GM20000 (cell line): Measurements from ENCODE around the gene PLA1A.

ENCODE experiments used
- DNase-seq: peaks from one replicate; pipeline ENCODE4 v3.0.0; 2012; ENCODE audit warnings: low spot score
- TF ChIP-seq, protein P1 (sequence below): IDR thresholded peaks from 2 replicates; pipeline ENCODE4 v1.5.1; 2012; ENCODE audit warnings: mild to moderate bottlenecking, control low read depth; ENCODE audit errors: extremely low read depth, missing control alignments

The PLA1A gene

DNA sequence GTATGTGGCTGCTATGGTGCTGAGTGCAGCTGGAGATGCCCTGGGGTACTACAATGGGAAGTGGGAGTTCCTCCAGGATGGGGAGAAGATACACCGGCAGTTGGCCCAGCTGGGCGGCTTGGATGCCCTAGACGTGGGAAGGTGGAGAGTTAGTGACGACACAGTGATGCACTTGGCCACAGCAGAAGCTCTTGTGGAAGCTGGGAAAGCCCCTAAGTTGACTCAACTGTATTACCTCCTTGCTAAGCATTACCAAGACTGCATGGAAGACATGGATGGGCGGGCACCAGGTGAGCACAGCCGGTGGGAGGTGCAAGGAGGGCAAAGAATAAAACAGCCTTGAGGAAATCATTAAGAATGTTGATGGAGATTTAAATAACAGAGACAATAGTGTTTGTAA lies 15.5 kb upstream of the PLA1A start:
- TF ChIP-seq, protein P1, sequence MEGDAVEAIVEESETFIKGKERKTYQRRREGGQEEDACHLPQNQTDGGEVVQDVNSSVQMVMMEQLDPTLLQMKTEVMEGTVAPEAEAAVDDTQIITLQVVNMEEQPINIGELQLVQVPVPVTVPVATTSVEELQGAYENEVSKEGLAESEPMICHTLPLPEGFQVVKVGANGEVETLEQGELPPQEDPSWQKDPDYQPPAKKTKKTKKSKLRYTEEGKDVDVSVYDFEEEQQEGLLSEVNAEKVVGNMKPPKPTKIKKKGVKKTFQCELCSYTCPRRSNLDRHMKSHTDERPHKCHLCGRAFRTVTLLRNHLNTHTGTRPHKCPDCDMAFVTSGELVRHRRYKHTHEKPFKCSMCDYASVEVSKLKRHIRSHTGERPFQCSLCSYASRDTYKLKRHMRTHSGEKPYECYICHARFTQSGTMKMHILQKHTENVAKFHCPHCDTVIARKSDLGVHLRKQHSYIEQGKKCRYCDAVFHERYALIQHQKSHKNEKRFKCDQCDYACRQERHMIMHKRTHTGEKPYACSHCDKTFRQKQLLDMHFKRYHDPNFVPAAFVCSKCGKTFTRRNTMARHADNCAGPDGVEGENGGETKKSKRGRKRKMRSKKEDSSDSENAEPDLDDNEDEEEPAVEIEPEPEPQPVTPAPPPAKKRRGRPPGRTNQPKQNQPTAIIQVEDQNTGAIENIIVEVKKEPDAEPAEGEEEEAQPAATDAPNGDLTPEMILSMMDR: no peak

DNA sequence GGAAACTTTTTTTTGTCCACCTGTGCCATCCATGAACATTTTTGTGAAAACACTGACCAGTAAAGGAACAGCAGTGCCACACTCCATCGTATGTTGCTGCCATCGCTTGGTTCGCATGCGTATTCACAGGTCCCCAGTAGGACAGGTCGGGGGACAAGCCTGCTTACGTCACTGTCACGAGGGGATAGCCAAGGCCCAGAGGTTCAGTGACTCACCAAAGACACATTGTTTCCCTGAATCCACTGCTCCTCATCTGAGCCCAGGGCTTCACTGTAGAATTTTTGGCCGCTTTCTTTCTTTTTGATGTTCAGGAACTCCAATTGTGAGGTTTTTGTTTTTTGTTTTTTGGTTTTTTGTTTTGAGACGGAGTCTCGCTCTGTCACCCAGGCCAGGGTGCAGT lies 12.5 kb upstream of the PLA1A start:
- DNase-seq: no peak

More for the DNA sequence above, 15.5 kb upstream of the PLA1A start:
- DNase-seq: peak; percentile 55

DNA sequence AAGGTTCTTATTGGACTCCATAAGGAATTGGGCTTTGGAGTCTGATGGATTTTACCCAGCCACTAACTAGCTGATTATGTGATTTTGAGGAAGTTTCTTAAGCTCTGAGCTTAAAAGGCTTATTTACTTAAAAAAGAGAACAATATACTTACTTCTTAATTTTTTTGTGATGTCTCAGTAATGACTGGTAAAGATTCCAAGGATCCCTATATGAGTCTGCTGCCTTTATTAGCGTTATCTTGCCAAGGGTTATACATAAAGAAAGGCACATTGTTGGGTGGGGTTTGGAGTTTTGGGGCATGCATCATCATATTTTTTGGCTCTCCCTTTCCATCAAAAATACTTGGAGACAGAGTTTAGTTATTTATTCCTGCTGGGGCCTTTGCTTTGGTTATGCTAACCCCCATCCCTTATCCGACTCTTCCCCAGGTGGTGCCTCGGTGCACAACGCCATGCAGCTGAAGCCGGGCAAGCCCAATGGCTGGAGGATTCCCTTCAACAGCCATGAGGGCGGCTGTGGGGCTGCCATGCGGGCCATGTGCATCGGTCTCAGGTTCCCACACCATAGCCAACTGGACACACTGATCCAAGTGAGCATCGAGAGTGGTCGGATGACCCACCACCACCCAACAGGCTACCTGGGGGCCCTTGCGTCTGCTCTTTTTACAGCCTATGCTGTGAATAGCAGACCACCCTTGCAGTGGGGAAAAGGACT lies 11.7 kb upstream of the PLA1A start:
- no peak for DNase-seq
- TF ChIP-seq, protein P1: no peak

More for the DNA sequence above, 12.5 kb upstream of the PLA1A start:
- TF ChIP-seq, protein P1: no peak

DNA sequence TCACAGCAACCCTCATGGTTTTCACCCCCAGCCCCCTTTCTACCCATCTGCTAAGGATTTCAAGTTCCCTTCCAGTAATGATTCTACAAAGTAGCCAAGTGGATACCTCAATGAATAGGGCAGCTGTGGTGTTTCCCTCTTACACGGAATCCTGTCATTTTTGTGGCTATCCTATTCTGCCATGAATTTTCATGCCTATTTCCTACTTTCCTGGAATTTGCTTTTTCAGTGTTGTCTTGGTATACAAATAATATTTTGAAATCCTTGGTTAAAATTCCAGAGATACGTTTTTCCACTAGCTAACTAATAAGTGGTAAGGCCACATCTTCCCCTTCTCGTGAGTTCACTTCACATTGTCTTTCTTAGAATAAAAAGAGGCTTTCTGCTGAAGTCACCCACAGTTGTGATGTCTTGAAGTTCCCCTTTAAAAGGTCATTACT lies 10.9 kb upstream of the PLA1A start:
- no peak for DNase-seq
- TF ChIP-seq, protein P1: no peak

DNA sequence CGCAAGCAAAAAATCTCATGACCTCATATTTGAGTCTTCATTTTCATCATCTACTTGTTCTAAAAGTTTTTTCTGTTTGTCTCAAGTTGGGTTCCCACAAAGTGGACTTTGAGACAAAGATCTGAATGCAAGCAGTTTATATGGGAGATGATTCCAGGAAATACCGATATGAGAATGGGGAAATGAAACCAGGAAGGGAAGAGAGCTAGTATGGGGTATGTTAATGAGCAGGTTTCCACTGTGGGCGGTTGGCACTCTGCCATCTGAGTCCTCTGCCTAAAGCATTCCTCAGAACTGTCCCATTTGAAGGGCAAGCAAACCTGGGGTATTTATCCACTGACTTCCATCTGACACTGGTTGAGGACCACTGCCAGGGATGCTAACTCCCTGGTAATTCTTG lies 9.6 kb upstream of the PLA1A start:
- no peak for DNase-seq
- TF ChIP-seq, protein P1: no peak

DNA sequence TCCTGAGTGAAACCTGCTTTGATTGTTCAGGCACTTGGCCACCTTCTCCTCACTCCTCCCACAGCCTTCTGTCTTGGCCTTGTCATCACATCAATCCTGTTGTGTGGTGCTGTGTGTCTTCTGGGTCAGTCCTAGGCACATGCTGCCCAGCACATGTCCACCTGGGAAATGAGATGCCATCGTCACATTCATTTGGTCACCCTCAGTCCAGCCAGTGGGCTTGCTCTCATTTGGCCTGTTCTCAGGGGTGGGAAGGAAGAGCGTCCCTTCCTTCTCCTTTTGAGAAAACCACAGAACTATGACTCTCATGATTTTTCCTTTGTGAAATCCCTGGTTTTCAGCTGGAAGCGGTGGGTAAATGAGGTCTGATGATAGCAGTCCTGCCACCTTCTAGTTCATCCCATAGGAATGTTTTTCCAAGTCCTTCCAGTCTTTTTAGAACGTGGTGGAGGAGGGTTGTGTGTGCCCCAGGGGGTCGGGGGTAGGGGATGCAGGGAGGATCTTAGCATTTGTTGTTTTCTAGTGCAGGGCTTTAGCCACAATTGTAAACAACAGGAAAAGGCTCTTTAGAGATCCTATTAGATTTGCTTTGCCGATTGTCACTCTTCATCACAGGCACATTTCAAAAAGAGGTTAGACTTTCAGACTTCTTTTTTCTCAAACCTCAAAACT lies 8.4 kb upstream of the PLA1A start:
- TF ChIP-seq, protein P1: no peak

DNA sequence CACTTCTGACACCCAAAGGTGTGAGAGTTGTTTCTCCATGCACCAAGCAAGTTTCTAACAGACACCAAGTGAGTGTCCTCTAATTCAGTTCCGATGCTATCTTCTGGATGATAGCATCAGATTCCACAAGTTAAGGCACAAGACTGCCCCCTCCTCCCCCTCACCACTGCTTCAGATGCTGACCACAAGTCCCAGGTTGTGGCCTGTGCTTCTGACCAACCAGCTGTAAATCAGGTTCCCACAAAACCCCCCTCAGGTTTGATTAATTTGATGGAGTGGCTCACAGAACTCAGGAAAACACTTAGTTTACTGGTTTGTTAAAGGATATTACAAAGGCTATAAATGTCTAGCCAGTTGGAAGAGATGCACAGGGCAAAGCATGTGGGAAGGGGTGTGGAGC lies 7.0 kb upstream of the PLA1A start:
- DNase-seq: no peak

More for the DNA sequence above, 8.4 kb upstream of the PLA1A start:
- DNase-seq: no peak

More for the DNA sequence above, 7.0 kb upstream of the PLA1A start:
- TF ChIP-seq, protein P1: no peak
